ENCODE measurements around the gene SSU72. TPM values are rescaled to one million over a fixed set of nuclear protein-coding genes. Genes with fewer than 3 reads are reported as not detected.

The SSU72 gene
- total RNA-seq, 1 donor from 2014 or later = 97.4 TPM

GRCh38 chr1:1540818-1541628 lies 33.6 kb downstream of the SSU72 start:
- Mint-ChIP-seq H3K27ac (peak overlapping the region; percentile 67), H3K9me3 (no peaks in the 10 kb centered on the region)

DNA sequence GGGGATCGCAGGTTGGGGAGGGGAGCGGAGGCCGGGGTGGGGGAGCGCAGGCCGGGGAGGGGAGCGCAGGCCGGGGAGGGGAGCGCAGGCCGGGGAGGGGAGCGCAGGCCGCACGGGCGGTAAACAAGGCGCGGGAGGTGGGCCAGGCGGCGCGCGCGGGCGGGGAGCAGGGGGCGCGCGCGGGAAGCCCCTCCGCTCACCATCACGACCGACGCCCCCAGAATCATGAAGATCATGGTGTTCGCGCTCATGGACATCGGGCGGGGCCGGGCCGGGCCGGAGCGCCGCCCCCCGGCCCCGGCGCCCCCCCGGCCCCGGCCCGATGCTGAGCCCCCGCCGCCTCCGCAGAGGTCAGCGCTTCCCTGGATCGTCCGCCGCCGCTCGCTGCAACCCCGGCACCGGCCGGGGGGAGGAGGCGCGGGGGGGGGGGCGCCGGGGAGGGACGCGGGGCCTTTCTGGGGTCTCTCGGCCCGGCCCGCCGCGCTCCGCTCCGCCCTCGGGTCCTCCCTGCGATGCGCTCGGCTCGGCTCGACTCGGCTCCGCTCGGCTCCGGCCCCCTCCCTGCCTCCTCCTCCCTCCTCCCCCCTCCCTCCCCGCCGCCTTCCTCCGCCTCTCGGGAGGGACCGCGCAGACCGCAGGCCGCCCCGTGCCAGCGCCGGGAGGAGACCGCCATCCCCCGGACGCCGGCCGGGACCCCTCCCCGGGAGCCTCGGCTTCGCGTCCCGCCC lies 34.4 kb downstream of the SSU72 start, which contains the start of gene TMEM240:
TSS of gene TMEM240 (minus strand) at position 535 of the 728 bp plus-strand sequence. CDS start at position 257, 278 bp downstream.
- H3K4me3 Mint-ChIP-seq = peak within 1 kb of the TSS; percentile 80
- no peaks in the 10 kb centered on the region for H3K9me3 Mint-ChIP-seq
- H3K27me3 Mint-ChIP-seq (ENCODE audit: low read depth) = no peaks in the 10 kb centered on the region
- no peak for TF ChIP-seq CTCF (IDR thresholded peaks at IDR 0.05; ENCODE audit: unreplicated experiment)
- peak; percentile 74 to 77 for DNase-seq (ENCODE audit: low spot score in 2 of 2, unreplicated experiment in 2 of 2)
- no peaks in the 10 kb centered on the region for H3K4me1 Mint-ChIP-seq
- H3K36me3 Mint-ChIP-seq = peaks cover 5% of the 10 kb centered on the region
- H3K27ac Mint-ChIP-seq = peak within 1 kb of the TSS; percentile 67

More at GRCh38 chr1:1540818-1541628, 33.6 kb downstream of the SSU72 start:
- Mint-ChIP-seq H3K4me3 (peak overlapping the region; percentile 61), H3K36me3 (peaks cover 5% of the 10 kb centered on the region), H3K4me1 (no peaks in the 10 kb centered on the region), H3K27me3 (ENCODE audit: low read depth) (no peaks in the 10 kb centered on the region)
- DNase-seq (ENCODE audit: low spot score in 2 of 2, unreplicated experiment in 2 of 2) = no peak
- no peak for TF ChIP-seq CTCF (IDR thresholded peaks at IDR 0.05; ENCODE audit: unreplicated experiment)

- no peak for TF ChIP-seq CTCF (IDR thresholded peaks at IDR 0.05; ENCODE audit: unreplicated experiment)
- no peak for DNase-seq (ENCODE audit: low spot score in 2 of 2, unreplicated experiment in 2 of 2)
- H3K4me1 Mint-ChIP-seq = no peaks in the 10 kb centered on the region
- H3K9me3 Mint-ChIP-seq = no peaks in the 10 kb centered on the region
- peaks cover 5% of the 10 kb centered on the region for H3K36me3 Mint-ChIP-seq
- H3K27me3 Mint-ChIP-seq (ENCODE audit: low read depth) = no peaks in the 10 kb centered on the region
- H3K27ac Mint-ChIP-seq = peak overlapping the region; percentile 43
- peak overlapping the region; percentile 80 for H3K4me3 Mint-ChIP-seq
These were observed 35.2 kb downstream of the SSU72 start for GRCh38 chr1:1539310-1540089.

- DNase-seq (ENCODE audit: low spot score in 2 of 2, unreplicated experiment in 2 of 2) = no peak
- TF ChIP-seq CTCF (IDR thresholded peaks at IDR 0.05; ENCODE audit: unreplicated experiment) = no peak
- Mint-ChIP-seq H3K4me1 (no peaks in the 10 kb centered on the region), H3K36me3 (peaks cover 5% of the 10 kb centered on the region), H3K27me3 (ENCODE audit: low read depth) (no peaks in the 10 kb centered on the region), H3K27ac (no peak overlapping the region), H3K9me3 (no peaks in the 10 kb centered on the region), H3K4me3 (peak overlapping the region; percentile 80)
These were observed 35.7 kb downstream of the SSU72 start for GRCh38 chr1:1538989-1539309.

- H3K27ac Mint-ChIP-seq = no peak overlapping the region
- no peak for TF ChIP-seq CTCF (IDR thresholded peaks at IDR 0.05; ENCODE audit: unreplicated experiment)
- DNase-seq (ENCODE audit: low spot score in 2 of 2, unreplicated experiment in 2 of 2) = no peak
- no peaks in the 10 kb centered on the region for H3K4me1 Mint-ChIP-seq
- H3K9me3 Mint-ChIP-seq = no peaks in the 10 kb centered on the region
- H3K36me3 Mint-ChIP-seq = peaks cover 5% of the 10 kb centered on the region
- peak overlapping the region; percentile 80 for H3K4me3 Mint-ChIP-seq
- no peaks in the 10 kb centered on the region for H3K27me3 Mint-ChIP-seq (ENCODE audit: low read depth)
These were observed 36.3 kb downstream of the SSU72 start for GRCh38 chr1:1538334-1538733.
